Thoracic aorta (tissue), 2 donors: Measurements from ENCODE around the gene FGD2. TPM values are rescaled to one million over a fixed set of nuclear protein-coding genes. Genes with fewer than 3 reads are reported as not detected.

Source experiments
- ATAC-seq: fragments of 150-250 bp; one replicate; pipeline ENCODE4 v1.8.0; 2017; ENCODE audit warnings: low read depth; ENCODE audit not compliant: insufficient number of reproducible peaks, low FRiP score
- DNase-seq: peaks from one replicate; pipeline ENCODE4 v3.0.0-alpha.2; 2020; ENCODE audit warnings: low spot score
- H3K27ac ChIP-seq, 2 donors: fragments of 200-600 bp; sonication (generic); 1 replicate in 1 of 2; 2 replicates in 1 of 2; pipeline ENCODE4 v1.5.1; 2016; ENCODE audit warnings: mild to moderate bottlenecking in 2 of 2, moderate library complexity in 2 of 2
- H3K27me3 ChIP-seq: fragments of 200-600 bp; sonication (generic); replicated peaks from 2 replicates; pipeline ENCODE4 v1.6.0; 2016; ENCODE audit warnings: mild to moderate bottlenecking; ENCODE audit not compliant: insufficient read depth
- H3K36me3 ChIP-seq: fragments of 200-600 bp; sonication (generic); one replicate; pipeline ENCODE4 v1.5.1; 2016
- H3K4me1 ChIP-seq, 2 donors: fragments of 200-600 bp; sonication (generic); 1 replicate in 1 of 2; 2 replicates in 1 of 2; pipeline versions ENCODE4 v1.5.1 to v1.6.0; 2016; ENCODE audit warnings: low read depth in 2 of 2, mild to moderate bottlenecking in 1 of 2; ENCODE audit not compliant: control insufficient read depth in 1 of 2
- H3K4me3 ChIP-seq: fragments of 200-600 bp; sonication (generic); 2 replicates; pipeline ENCODE4 v1.5.1; 2016; ENCODE audit warnings: mild to moderate bottlenecking
- H3K9me3 ChIP-seq: fragments of 200-600 bp; sonication (generic); 2 replicates; pipeline ENCODE4 v1.5.1; 2016
- total RNA-seq, 2 donors: library from RNA; depleted of rRNA; stranded (reverse); fragments of >200 nt; gene quantifications; one replicate each; pipeline versions ENCODE4 v1.1.0 to v1.2.3, GENCODE V29; 2016
- TF ChIP-seq, protein P1 (sequence below): fragments of 200-600 bp; sonication (generic); IDR thresholded peaks from one replicate; pipeline ENCODE4 v1.5.1; 2019; ENCODE audit warnings: antibody characterized with exemption

FGD2 gene
- total RNA-seq, 2 donors from 2014 or later: 27.5 to 52.5 TPM

DNA sequence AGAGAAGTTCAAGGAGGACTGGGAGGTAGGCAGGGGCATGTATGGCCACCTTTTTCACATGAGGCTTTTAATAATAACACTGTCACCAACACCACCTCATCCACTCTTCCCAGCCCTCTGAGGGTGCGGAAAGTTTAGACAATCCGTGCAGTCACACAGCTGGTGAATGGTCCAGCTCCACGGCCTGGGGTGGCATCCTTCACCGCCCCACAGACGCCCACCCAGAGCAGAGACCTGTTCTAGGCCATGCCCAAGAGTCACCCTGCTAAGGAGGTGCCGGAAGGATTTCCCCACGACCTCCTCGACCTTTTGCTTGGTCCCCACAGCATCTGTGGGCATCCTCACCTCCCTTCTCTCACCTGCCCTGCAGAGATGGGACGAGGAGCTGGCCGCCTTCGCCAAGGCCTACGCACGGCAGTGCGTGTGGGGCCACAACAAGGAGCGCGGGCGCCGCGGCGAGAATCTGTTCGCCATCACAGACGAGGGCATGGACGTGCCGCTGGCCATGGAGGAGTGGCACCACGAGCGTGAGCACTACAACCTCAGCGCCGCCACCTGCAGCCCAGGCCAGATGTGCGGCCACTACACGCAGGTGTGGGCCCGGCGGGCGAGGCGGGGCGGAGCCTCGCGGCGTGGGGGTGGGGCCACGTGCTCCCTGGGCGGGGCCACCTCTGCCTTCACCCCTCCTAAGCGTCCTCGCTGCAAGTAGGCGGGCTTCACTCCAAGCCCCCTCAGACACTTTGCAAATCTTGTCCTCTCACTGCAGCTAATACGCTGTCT lies 46.5 kb upstream of the FGD2 start:
- ATAC-seq (no peak), DNase-seq (no peak)
- Histone ChIP-seq H3K27ac (no peak overlapping the region), H3K36me3 (no peaks in the 10 kb centered on the region), H3K27me3 (no peaks in the 10 kb centered on the region), H3K9me3 (no peaks in the 10 kb centered on the region), H3K4me3 (no peak overlapping the region), H3K4me1 (peaks cover 0 to 5% of the 10 kb centered on the region in 2 donors)
- TF ChIP-seq, protein P1, sequence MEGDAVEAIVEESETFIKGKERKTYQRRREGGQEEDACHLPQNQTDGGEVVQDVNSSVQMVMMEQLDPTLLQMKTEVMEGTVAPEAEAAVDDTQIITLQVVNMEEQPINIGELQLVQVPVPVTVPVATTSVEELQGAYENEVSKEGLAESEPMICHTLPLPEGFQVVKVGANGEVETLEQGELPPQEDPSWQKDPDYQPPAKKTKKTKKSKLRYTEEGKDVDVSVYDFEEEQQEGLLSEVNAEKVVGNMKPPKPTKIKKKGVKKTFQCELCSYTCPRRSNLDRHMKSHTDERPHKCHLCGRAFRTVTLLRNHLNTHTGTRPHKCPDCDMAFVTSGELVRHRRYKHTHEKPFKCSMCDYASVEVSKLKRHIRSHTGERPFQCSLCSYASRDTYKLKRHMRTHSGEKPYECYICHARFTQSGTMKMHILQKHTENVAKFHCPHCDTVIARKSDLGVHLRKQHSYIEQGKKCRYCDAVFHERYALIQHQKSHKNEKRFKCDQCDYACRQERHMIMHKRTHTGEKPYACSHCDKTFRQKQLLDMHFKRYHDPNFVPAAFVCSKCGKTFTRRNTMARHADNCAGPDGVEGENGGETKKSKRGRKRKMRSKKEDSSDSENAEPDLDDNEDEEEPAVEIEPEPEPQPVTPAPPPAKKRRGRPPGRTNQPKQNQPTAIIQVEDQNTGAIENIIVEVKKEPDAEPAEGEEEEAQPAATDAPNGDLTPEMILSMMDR: no peak

- TF ChIP-seq, protein P1: no peak
- Histone ChIP-seq H3K4me1 (peaks cover 0 to 12% of the 10 kb centered on the region in 2 donors), H3K9me3 (no peaks in the 10 kb centered on the region), H3K27me3 (no peaks in the 10 kb centered on the region), H3K27ac (no peak overlapping the region), H3K36me3 (no peaks in the 10 kb centered on the region), H3K4me3 (no peak overlapping the region)
- DNase-seq (no peak), ATAC-seq (no peak)
These were observed 45.8 kb upstream of the FGD2 start for GRCh38 chr6:36959555-36960250.

- no peak overlapping the region for H3K27ac ChIP-seq
- no peaks in the 10 kb centered on the region for H3K27me3 ChIP-seq
- ATAC-seq (no peak), DNase-seq (no peak)
- H3K4me1 ChIP-seq: peaks cover 0 to 14% of the 10 kb centered on the region in 2 donors
- H3K36me3 ChIP-seq: no peaks in the 10 kb centered on the region
- TF ChIP-seq, protein P1: no peak
- no peaks in the 10 kb centered on the region for H3K9me3 ChIP-seq
- no peak overlapping the region for H3K4me3 ChIP-seq
These were observed 43.7 kb upstream of the FGD2 start for GRCh38 chr6:36961441-36962435.

DNA sequence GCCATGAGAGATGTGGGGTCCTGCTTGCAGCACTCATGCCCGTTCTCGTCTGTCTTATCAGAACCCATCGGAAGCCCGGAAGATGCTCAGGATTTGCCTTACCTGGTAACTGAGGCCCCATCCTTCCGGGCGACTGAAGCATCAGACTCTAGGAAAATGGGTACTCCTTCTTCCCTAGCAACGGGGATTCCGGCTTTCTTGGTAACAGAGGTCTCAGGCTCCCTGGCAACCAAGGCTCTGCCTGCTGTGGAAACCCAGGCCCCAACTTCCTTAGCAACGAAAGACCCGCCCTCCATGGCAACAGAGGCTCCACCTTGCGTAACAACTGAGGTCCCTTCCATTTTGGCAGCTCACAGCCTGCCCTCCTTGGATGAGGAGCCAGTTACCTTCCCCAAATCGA lies 42.6 kb upstream of the FGD2 start:
- H3K4me3 ChIP-seq: no peak overlapping the region
- H3K4me1 ChIP-seq: peaks cover 0 to 14% of the 10 kb centered on the region in 2 donors
- H3K36me3 ChIP-seq: peaks cover 5% of the 10 kb centered on the region
- H3K27me3 ChIP-seq: no peaks in the 10 kb centered on the region
- no peaks in the 10 kb centered on the region for H3K9me3 ChIP-seq
- TF ChIP-seq, protein P1: no peak
- DNase-seq: no peak
- H3K27ac ChIP-seq: no peak overlapping the region
- ATAC-seq: no peak
